GM12878 (cell line): ENCODE data around the gene AGTR2. TPM values are rescaled to one million over a fixed set of nuclear protein-coding genes. Genes with fewer than 3 reads are reported as not detected.

Experiments used
- ATAC-seq: fragments of 200-7000 bp; cut with Tn5 transposase; 3 replicates; pipeline ENCODE4 v1.9.1; 2020; ENCODE audit warnings: mild to moderate bottlenecking, moderate library complexity
- BruUV-seq: library from RNA; stranded (reverse); fragments of 400-500 nt; replicated peaks from 2 replicates; lab custom pipeline; 2021; lab: Mats Ljungman, UMichigan
- CTCF ChIA-PET: fragments of 300-600 bp; sonication (Branson Sonifier 250); formaldehyde crosslinking; extraction: SDS; loops from one replicate; lab custom pipeline; 2021; ENCODE audit warnings: inconsistent platforms; lab: Yijun Ruan, JAX
- POLR2A ChIA-PET: fragments of 350-600 bp; formaldehyde crosslinking; extraction: SDS; loops from one replicate; lab custom pipeline; 2021; ENCODE audit warnings: inconsistent platforms; lab: Charles Lee
- RAD21 ChIA-PET: fragments of 300-600 bp; sonication (Branson Sonifier 250); formaldehyde crosslinking; loops from one replicate; lab custom pipeline; 2023; ENCODE audit warnings: antibody characterized with exemption; ENCODE audit not compliant: unreplicated experiment; lab: Charles Lee
- SMC1A ChIA-PET: fragments of 300-600 bp; sonication (Branson Sonifier 250); formaldehyde crosslinking; loops from one replicate; lab custom pipeline; 2023; ENCODE audit not compliant: unreplicated experiment, uncharacterized antibody; lab: Charles Lee
- DNase-seq: peaks from one replicate; pipeline ENCODE4 v3.0.0-alpha.2; 2011; ENCODE audit warnings: low read depth, low spot score
- FAIRE-seq: peaks from 3 replicates; lab custom pipeline; 2011; peaks lifted over from hg19 to GRCh38; lab: Jason Lieb, UNC
- H2AFZ ChIP-seq: 2 replicates; pipeline ENCODE4 v1.6.0; 2011; ENCODE audit warnings: low read depth, low read length, control low read depth; ENCODE audit not compliant: control insufficient read depth
- H3K27ac ChIP-seq: 2 replicates; pipeline ENCODE4 v1.5.1; 2011; ENCODE audit warnings: control low read depth; ENCODE audit not compliant: control insufficient read depth, insufficient read depth
- H3K27me3 ChIP-seq, 2 experiments: replicated peaks in 1 of 2; 2 replicates each; pipeline versions ENCODE4 v1.6.0 to v1.6.1; 2011; ENCODE audit warnings: low read length in 1 of 2; ENCODE audit not compliant: control insufficient read depth in 2 of 2, insufficient read depth in 2 of 2
- H3K36me3 ChIP-seq, 2 experiments: 2 replicates each; pipeline ENCODE4 v1.5.1; 2011; ENCODE audit warnings: low read length in 1 of 2; ENCODE audit not compliant: control insufficient read depth in 2 of 2, insufficient read depth in 2 of 2
- H3K4me1 ChIP-seq: 2 replicates; pipeline ENCODE4 v1.6.1; 2011; ENCODE audit warnings: mild to moderate bottlenecking, low read length, moderate library complexity, mixed read lengths; ENCODE audit not compliant: control insufficient read depth, insufficient read depth
- H3K4me2 ChIP-seq: 2 replicates; pipeline ENCODE4 v1.6.0; 2011; ENCODE audit warnings: control low read depth; ENCODE audit not compliant: control insufficient read depth, insufficient read depth
- H3K4me3 ChIP-seq: fragments of 200-600 bp; sonication (generic); 2 replicates; pipeline ENCODE4 v1.5.1; 2016
- H3K79me2 ChIP-seq: 2 replicates; pipeline ENCODE4 v1.6.0; 2011; ENCODE audit warnings: low read length; ENCODE audit not compliant: control insufficient read depth, insufficient read depth
- H3K9ac ChIP-seq: 2 replicates; pipeline ENCODE4 v1.8.0; 2011; ENCODE audit warnings: low read length, control low read depth, mixed read lengths; ENCODE audit not compliant: control insufficient read depth, insufficient read depth
- H3K9me3 ChIP-seq: replicated peaks from 3 replicates; pipeline ENCODE4 v1.5.1; 2011; ENCODE audit warnings: mild to moderate bottlenecking, low read length; ENCODE audit not compliant: control insufficient read depth, insufficient read depth
- H4K20me1 ChIP-seq: 2 replicates; pipeline ENCODE4 v1.6.0; 2011; ENCODE audit not compliant: control insufficient read depth, insufficient read depth
- BRCA1 ChIP-seq: IDR thresholded peaks from 2 replicates; pipeline ENCODE4 v1.6.1; 2011; ENCODE audit warnings: low read depth, low read length, improper control_type of control experiment
- IRF4 ChIP-seq: IDR thresholded peaks from 2 replicates; pipeline ENCODE4 v1.6.1; 2011; ENCODE audit warnings: low read depth, low read length
- MTA3 ChIP-seq: IDR thresholded peaks from 2 replicates; pipeline ENCODE4 v1.6.1; 2012; ENCODE audit warnings: low read length, inconsistent platforms, borderline replicate concordance
- NBN ChIP-seq: fragments of 450-650 bp; IDR thresholded peaks from 2 replicates; pipeline ENCODE4 v1.6.1; 2016
- NFYB ChIP-seq: IDR thresholded peaks from 2 replicates; pipeline ENCODE4 v1.6.1; 2011; ENCODE audit warnings: low read depth, mild to moderate bottlenecking, low read length, improper control_type of control experiment, moderate library complexity; ENCODE audit not compliant: insufficient read depth
- USF1 ChIP-seq: IDR thresholded peaks from 2 replicates; pipeline ENCODE4 v1.6.1; 2011; ENCODE audit warnings: borderline replicate concordance, low read depth, mild to moderate bottlenecking, moderate library complexity, mixed read lengths, low read length; ENCODE audit not compliant: insufficient read depth; ENCODE audit errors: extremely low read length
- ZBTB33 ChIP-seq: fragments of 450-650 bp; IDR thresholded peaks from 2 replicates; pipeline ENCODE4 v1.6.1; 2017; ENCODE audit warnings: mild to moderate bottlenecking
- WGBS: methylation state at CpG from one replicate; pipeline ENCODE4 v1.1.6; 2016; ENCODE audit warnings: low lambda C conversion rate; ENCODE audit not compliant: insufficient replicate concordance, insufficient coverage; ENCODE audit errors: missing lambda C conversion rate; 5-methylcytosine and 5-hydroxymethylcytosine counted together
- in situ Hi-C: fragments of 300-500 bp; cut with MboI; formaldehyde crosslinking; loops from 9 replicates; pipeline ENCODE4 v1.14.3; 2018; ENCODE audit warnings: mixed read lengths
- intact Hi-C: fragments of 100-400 bp; cut with micrococcal nuclease; formaldehyde crosslinking; loops from one replicate; pipeline ENCODE4 v1.14.2; 2022; ENCODE audit not compliant: unreplicated experiment
- polyA plus RNA-seq, 11 experiments: library from polyadenylated mRNA; depleted of rRNA in 4 of 11; unstranded in 6 of 11; stranded (reverse) in 5 of 11; fragments of >200 nt; fragmentation: Nextera tagmentation in 4 of 11; fragmentation: Illumina TruSeq in 1 of 11; extraction: Ambion mirVana in 4 of 11; extraction: Trizol in 1 of 11; gene quantifications; 1 replicate in 1 of 11; 2 replicates in 10 of 11; pipeline versions ENCODE4 v1.2.1 to v1.2.3, GENCODE V29; 2011 to 2016; ENCODE audit warnings: inconsistent platforms in 2 of 11, missing spikeins in 2 of 11, low read depth in 1 of 11
- total RNA-seq, 4 experiments: library from RNA; depleted of rRNA in 3 of 4; stranded (reverse); fragments of >200 nt in 3 of 4; fragmentation: Illumina TruSeq in 1 of 4; extraction: Trizol in 1 of 4; gene quantifications; 2 replicates each; pipeline versions ENCODE4 v1.2.1 to v1.2.3, GENCODE V29; 2013 to 2021

AGTR2 gene
- total and polyA plus RNA-seq, 10 of the 15 experiments (the other 5 are each of a cell fraction or from before 2014, with no cell fraction given) = 0.46 TPM; not detected in 9

- CTCF ChIA-PET = no interaction called here
- Histone ChIP-seq H3K4me1 (no peaks in the 10 kb centered on the region), H3K27ac (no peak overlapping the region), H3K4me3 (no peak overlapping the region), H3K9ac (no peak overlapping the region), H2AFZ (no peak overlapping the region), H3K79me2 (no peaks in the 10 kb centered on the region), H3K4me2 (no peak overlapping the region), H3K9me3 (no peaks in the 10 kb centered on the region)
- 39% methylated on average over 9 of the region's 9 CpGs for WGBS
- SMC1A ChIA-PET = no interaction called here
- no TSS peak for BruUV-seq
- no peak for DNase-seq
- intact Hi-C loops = no loop called here
- no peak for FAIRE-seq
- POLR2A ChIA-PET = no interaction called here
- RAD21 ChIA-PET = no interaction called here
- no peak for ATAC-seq
- TF ChIP-seq NFYB (no peak), MTA3 (no peak), NBN (no peak), BRCA1 (no peak), IRF4 (no peak), USF1 (no peak), ZBTB33 (no peak)
- TF ChIP-seq, all 136 proteins: peak for 0
- H3K36me3 ChIP-seq = no peaks in the 10 kb centered on the region
- H4K20me1 ChIP-seq = no peaks in the 10 kb centered on the region
- in situ Hi-C loops = no loop called here
- no peaks in the 10 kb centered on the region for H3K27me3 ChIP-seq
These were observed 2.4 kb downstream of the AGTR2 start for GRCh38 chrX:116172976-116173375.
